ENCODE results near the gene GPR78.

DNA sequence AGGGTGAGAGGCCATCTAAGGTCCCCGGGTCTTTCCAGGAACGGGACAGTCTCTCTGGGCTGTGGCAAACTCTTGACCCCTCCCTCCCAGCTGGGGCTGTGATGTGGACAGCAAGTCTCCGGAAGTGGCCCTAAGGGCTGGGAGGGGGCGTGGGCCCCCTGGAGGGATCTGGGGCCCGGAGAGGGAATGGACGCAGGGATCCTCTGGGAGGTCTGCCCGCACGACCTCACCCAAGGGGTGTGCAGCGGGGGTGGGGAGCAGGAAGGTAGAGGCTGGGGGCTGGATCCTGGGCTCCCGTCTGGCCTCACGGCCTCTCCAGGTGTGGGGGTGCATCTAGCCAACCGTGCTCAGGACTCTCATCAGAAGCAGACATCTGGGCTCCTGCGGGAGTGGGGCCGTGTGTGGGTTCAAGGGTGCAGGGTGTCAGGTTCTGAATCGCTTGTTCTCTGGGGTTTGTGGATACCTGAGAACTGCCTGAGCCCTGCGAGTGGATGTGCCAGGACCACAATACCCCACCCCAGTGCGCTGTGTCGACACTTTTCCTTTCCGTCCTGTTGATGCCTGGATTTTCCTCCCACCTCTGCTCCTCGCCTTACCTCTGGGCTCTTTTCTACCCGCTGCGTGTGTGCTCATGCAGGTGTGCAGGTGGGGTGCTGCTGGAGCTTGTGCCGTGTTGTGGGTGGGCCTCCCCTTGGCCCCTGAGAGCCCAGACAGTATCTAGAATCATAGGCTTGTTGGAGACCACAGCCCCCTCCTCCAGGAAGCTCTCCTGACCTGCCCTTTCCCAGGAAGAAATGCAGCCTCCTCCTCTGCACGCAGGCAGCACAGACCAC, 13.3 kb downstream of the GPR78 start:
- TF ChIP-seq, protein P1, sequence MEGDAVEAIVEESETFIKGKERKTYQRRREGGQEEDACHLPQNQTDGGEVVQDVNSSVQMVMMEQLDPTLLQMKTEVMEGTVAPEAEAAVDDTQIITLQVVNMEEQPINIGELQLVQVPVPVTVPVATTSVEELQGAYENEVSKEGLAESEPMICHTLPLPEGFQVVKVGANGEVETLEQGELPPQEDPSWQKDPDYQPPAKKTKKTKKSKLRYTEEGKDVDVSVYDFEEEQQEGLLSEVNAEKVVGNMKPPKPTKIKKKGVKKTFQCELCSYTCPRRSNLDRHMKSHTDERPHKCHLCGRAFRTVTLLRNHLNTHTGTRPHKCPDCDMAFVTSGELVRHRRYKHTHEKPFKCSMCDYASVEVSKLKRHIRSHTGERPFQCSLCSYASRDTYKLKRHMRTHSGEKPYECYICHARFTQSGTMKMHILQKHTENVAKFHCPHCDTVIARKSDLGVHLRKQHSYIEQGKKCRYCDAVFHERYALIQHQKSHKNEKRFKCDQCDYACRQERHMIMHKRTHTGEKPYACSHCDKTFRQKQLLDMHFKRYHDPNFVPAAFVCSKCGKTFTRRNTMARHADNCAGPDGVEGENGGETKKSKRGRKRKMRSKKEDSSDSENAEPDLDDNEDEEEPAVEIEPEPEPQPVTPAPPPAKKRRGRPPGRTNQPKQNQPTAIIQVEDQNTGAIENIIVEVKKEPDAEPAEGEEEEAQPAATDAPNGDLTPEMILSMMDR (optimal IDR thresholded peaks at IDR 0.05 in 1 of 3, IDR thresholded peaks at IDR 0.05 in 1 of 3, conservative IDR thresholded peaks at IDR 0.05 in 1 of 3; ENCODE audit: extremely low read depth in 1 of 3, insufficient read depth in 2 of 3, low read length in 3 of 3) = no peak
- peak; percentile 45 for TF ChIP-seq EZH2 (IDR thresholded peaks at IDR 0.05; ENCODE audit: low read length)
